Naive thymus-derived CD8-positive, alpha-beta T cell (primary cell): Measurements from ENCODE around the gene CATSPERD. TPM values are rescaled to one million over a fixed set of nuclear protein-coding genes. Genes with fewer than 3 reads are reported as not detected.

Experiments
- ATAC-seq, 2 donors: fragments of 150-1000 bp; cut with Tn5 transposase in 1 of 2; sonication (Bioruptor Pico), chemical (Tn5 transposase) in 1 of 2; 1 replicate in 1 of 2; 2 replicates in 1 of 2; pipeline ENCODE4 v1.10.0; 2021; ENCODE audit warnings: mild to moderate bottlenecking in 2 of 2, moderate library complexity in 2 of 2
- POLR2A ChIA-PET: fragments of 350-600 bp; sonication (Branson Sonifier 250); formaldehyde crosslinking; loops from one replicate; lab custom pipeline; 2021; ENCODE audit warnings: antibody characterized with exemption; lab: Charles Lee
- DNase-seq, 10 donors: peaks; one replicate each; pipeline versions ENCODE4 v3.0.0 to v3.0.0-alpha.2; 2020 to 2022
- H3K27ac Mint-ChIP-seq, 10 donors: one replicate each; pipeline ENCODE4 v1.8.0; 2020 to 2022; ENCODE audit warnings: mild to moderate bottlenecking in 10 of 10, mixed read lengths in 10 of 10, moderate library complexity in 4 of 10, inconsistent platforms in 1 of 10
- H3K27me3 Mint-ChIP-seq, 5 donors: one replicate each; pipeline ENCODE4 v1.8.0; 2021 to 2022; ENCODE audit warnings: mixed read lengths in 5 of 5
- H3K36me3 Mint-ChIP-seq, 3 donors: one replicate each; pipeline ENCODE4 v1.8.0; 2020 to 2022; ENCODE audit warnings: mixed read lengths in 3 of 3, mild to moderate bottlenecking in 2 of 3, inconsistent platforms in 1 of 3
- H3K4me1 Mint-ChIP-seq, 4 donors: one replicate each; pipeline ENCODE4 v1.8.0; 2021 to 2022; ENCODE audit warnings: mixed read lengths in 4 of 4
- H3K4me3 Mint-ChIP-seq, 10 donors: one replicate each; pipeline ENCODE4 v1.8.0; 2020 to 2022; ENCODE audit warnings: mild to moderate bottlenecking in 10 of 10, mixed read lengths in 10 of 10, moderate library complexity in 6 of 10, inconsistent platforms in 1 of 10
- H3K9me3 Mint-ChIP-seq, 9 donors: one replicate each; pipeline ENCODE4 v1.8.0; 2020 to 2022; ENCODE audit warnings: mixed read lengths in 9 of 9, mild to moderate bottlenecking in 3 of 9, inconsistent platforms in 1 of 9, moderate library complexity in 1 of 9
- polyA plus RNA-seq, 3 donors: library from polyadenylated mRNA; unstranded; fragments of 300-500 nt; fragmentation: Illumina TruSeq; gene quantifications; one replicate each; pipeline ENCODE4 v1.2.3, GENCODE V29; 2021
- total RNA-seq, 8 experiments: library from RNA in 2 of 8; stranded (reverse) in 2 of 8; gene quantifications; one replicate each; pipeline ENCODE4 v1.2.3 and lab custom pipeline; 2021 to 2026

Gene CATSPERD, protein sequence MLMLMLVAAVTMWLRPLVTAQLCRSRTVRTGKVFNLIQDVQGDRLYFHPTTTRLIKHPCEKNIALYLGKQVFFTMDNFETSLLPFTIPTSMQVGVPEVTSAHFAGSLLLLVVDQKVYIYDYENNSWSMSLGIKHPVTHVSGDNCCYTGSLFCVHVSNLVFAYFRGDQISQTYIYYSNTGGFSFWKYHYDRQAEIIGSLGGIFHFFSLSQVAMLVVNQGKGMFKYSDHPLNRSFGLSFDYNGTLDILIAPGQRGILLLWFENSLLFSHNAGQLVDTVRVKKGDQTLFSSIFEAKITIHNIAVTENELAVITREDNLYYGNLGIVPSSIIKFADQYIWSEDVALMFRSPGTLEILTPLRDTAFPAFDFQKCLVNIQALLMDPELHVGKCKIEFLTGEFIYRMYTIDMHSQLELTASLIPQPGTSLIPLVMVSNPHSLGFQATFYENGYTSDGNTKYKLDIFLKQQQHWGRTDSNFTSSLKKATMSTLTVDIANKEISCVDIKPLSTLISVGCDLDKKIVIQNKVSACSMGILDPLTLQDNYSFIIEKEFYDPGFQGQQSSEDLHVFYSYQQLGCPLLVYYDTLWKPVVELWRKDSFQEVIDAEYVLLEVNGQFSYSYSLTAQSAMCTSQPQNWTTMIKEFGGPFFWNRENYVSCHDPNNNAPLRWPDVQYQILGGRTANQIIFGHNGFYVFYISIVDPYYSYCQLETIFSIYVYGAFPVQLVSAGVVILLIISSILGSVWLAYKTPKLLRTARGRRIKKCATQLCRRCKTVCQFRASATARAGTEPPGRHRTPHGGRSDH
- total RNA-seq (not detected), polyA plus RNA-seq (not detected), total RNA-seq (lab: John Stamatoyannopoulos, UW) (0.07 to 0.98 (median 0.19) reads per million in 6 experiments)

DNA sequence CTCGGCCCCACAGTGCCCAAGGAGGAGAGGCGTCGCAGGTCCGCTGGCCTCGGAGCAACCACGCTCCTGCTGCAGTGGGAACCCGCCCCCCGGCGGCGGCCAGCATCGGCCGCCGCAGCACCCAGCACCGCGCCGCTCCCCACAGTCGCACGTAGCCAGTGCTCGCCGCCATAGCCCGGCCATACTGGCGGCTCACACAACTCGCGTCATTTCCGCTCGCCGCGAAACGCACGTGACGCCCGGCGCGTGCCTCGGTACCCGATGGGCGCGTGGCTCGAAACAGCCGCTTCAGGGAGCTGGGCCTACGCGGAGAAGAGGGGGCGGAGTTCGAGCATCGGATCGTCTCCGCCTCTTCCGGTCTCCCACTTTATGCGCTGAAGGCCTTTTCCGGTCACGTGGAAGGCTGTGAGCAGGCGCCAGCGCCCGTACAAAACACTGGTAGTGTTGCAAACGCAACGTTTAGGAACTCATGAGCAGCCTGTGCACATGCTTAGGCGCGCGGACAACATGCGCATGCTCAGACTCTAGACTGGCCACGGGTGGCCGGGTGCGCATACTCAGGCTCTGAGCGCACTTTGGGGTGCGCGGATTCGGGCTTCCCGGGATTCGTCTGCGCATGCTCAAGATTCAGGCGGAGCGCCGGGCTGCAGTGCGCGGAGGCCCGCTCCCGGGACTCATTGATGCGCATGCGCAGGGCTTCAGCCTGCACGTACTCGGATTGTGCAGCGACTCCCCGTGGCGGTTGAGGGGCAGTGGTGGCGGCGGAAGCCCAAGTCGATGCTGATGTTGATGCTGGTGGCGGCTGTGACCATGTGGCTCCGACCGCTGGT is at the start of gene CATSPERD, which contains the start of gene LONP1:
CATSPERD (plus strand) TSS at position 677 of the 830 bp plus-strand sequence; CDS start at position 778, 101 bp downstream.
LONP1 (minus strand) TSS at position 186 of the 830 bp plus-strand sequence; CDS start at position 172, 14 bp downstream.
- Mint-ChIP-seq H3K27me3 (peaks cover 0 to 4% (median 1%) of the 10 kb centered on the region in 5 donors), H3K27ac (peak within 1 kb of the TSS; percentile 94 to 98 (median 96)), H3K4me1 (peaks cover 8 to 35% (median 20%) of the 10 kb centered on the region in 4 donors), H3K4me3 (peak within 1 kb of the TSS; percentile 88 to 96 (median 90)), H3K36me3 (peaks cover 0 to 9% (median 4%) of the 10 kb centered on the region in 3 donors), H3K9me3 (no peaks in the 10 kb centered on the region)
- POLR2A ChIA-PET = interaction anchor here (0.6 to 5.4 kb wide), 16 partner anchors 8 to 995 kb away, joined by 3 to 68 read pairs (median 4); partner anchors contain the start of genes DUS3L, FEM1A, MICOS13 and RPL36
- DNase-seq = peak; percentile 96 to 99 (median 98)
- ATAC-seq = peak; percentile 84 to 90

DNA sequence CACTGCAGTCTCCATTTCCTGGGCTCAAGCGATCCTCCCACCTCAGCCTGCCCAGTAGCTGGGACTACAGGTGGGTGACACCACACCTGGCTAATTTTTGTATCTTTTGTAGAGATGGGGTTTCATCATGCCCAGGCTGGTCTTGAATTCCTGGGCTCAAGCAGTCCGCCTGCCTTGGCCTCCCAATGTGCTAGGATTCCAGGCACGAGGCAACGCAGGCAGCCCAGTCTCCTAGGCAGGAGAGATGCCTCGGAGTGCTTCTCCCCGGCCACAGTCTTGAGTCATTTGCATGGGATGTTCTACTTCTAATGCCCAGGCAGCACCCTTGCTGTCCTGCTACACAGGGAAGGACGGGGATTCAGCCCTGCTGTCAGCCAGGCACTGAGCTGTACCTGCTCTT is 48.8 kb upstream of the CATSPERD start:
- no peak overlapping the region for H3K4me3 Mint-ChIP-seq
- peaks cover 0 to 9% (median 3%) of the 10 kb centered on the region in 4 donors for H3K4me1 Mint-ChIP-seq
- ATAC-seq (no peak), DNase-seq (peak in 1 of 10 donors; percentile 53)
- H3K27ac Mint-ChIP-seq = peak overlapping the region in 3 of 10 donors; percentile 53 to 81 (median 64)
- H3K27me3 Mint-ChIP-seq = no peaks in the 10 kb centered on the region
- POLR2A ChIA-PET = interaction anchor here (0.7 kb wide), 1 partner anchor 15 kb away, joined by 3 read pairs; no protein-coding TSS in a partner anchor
- H3K9me3 Mint-ChIP-seq = peaks cover 0 to 2% (median 0%) of the 10 kb centered on the region in 9 donors
- H3K36me3 Mint-ChIP-seq = peaks cover 0 to 35% (median 5%) of the 10 kb centered on the region in 3 donors

DNA sequence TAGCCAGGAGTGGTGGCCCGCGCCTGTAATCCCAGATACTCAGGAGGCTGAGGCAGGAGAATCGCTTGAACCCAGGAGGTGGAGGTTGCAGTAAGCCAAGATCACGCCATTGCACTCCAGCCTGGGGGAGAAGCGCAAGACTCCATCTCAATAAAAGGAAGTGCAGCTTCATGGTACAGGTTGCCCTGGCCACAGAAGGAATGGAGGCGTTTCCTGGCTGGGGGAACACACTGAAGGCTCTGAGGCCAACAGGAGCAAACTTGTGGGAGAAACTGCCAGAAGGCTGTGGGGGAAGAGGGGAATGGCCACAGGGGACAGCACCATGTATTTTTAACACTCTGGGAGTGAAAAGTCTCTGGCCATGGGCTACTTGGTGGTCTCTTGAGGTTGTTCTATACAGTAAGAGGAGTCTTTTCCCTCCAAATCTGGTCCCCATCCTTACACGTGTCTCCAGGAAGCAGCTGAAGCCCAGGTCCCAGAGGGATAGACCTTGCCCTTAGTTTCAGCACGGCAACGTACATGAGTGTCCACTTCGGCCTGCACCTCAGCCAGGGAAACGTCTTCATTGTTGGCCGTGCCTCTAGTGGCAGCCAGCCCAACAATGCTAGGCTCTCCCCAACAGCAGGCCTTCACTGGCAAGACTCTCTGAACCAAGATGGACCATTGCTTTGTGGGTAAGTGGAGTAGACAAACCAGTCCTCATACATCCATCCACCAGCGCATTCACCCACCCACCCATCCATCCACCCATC is 47.6 kb upstream of the CATSPERD start:
- Mint-ChIP-seq H3K9me3 (no peaks in the 10 kb centered on the region), H3K4me3 (no peak overlapping the region), H3K36me3 (peaks cover 0 to 22% (median 0%) of the 10 kb centered on the region in 3 donors), H3K27ac (peak overlapping the region in 2 of 10 donors; percentile 53 to 75), H3K4me1 (peaks cover 0 to 7% (median 3%) of the 10 kb centered on the region in 4 donors), H3K27me3 (no peaks in the 10 kb centered on the region)
- no peak for ATAC-seq
- POLR2A ChIA-PET = interaction anchor here (0.6 kb wide), 1 partner anchor 1817 kb away, joined by 3 read pairs; no protein-coding TSS in a partner anchor
- peak in 1 of 10 donors; percentile 46 for DNase-seq

DNA sequence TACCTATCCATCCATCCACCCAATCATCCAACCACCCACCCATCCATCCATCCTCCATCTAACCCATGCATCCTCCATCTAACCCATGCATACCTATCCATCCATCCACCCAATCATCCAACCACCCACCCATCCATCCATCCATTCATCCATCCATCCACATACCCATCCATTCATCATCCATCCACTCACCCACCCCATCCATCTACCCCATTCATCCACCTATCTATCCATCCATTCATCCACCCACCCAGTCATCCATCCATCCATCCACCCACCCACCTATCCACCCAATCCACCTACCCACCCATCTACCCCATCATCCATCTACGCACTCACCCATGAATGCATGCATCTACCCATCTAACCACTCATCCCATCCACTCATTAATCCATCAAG is 46.7 kb upstream of the CATSPERD start:
- H3K27ac Mint-ChIP-seq = no peak overlapping the region
- POLR2A ChIA-PET = interaction anchor here (0.7 kb wide), 1 partner anchor 1615 kb away, joined by 6 read pairs; no protein-coding TSS in a partner anchor
- no peak overlapping the region for H3K4me3 Mint-ChIP-seq
- ATAC-seq = no peak
- peaks cover 0 to 15% (median 0%) of the 10 kb centered on the region in 3 donors for H3K36me3 Mint-ChIP-seq
- no peak for DNase-seq
- peaks cover 0 to 7% (median 3%) of the 10 kb centered on the region in 4 donors for H3K4me1 Mint-ChIP-seq
- no peaks in the 10 kb centered on the region for H3K27me3 Mint-ChIP-seq
- no peaks in the 10 kb centered on the region for H3K9me3 Mint-ChIP-seq

DNA sequence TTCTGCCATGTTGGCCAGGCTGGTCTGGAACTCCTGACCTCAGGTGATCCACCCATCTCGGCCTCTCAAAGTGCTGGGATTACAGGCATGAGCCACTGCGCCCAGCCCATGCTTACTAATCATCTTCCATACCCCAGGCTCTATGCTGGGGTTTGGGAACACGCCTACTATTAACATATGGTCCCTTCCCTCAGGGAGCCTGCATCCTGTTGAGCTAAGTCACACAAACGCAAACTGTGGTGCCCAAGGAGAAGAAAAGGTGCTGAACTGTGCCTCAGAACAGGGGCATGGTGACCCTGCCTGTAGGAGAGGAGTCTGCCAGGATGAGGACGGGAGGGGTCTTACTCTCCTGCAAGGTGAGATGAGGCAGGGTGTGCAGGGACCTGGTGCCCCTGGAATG is 45.7 kb upstream of the CATSPERD start:
- H3K36me3 Mint-ChIP-seq = peaks cover 0 to 6% (median 0%) of the 10 kb centered on the region in 3 donors
- no peak overlapping the region for H3K4me3 Mint-ChIP-seq
- ATAC-seq = no peak
- DNase-seq = no peak
- H3K4me1 Mint-ChIP-seq = peaks cover 6 to 17% (median 10%) of the 10 kb centered on the region in 4 donors
- no peaks in the 10 kb centered on the region for H3K27me3 Mint-ChIP-seq
- POLR2A ChIA-PET = interaction anchor here (0.5 to 1.1 kb wide), 3 partner anchors 52 to 1616 kb away, joined by 3 to 6 read pairs (median 3); partner anchors contain the start of genes SAFB and SAFB2
- peak overlapping the region in 1 of 10 donors; percentile 79 for H3K27ac Mint-ChIP-seq
- H3K9me3 Mint-ChIP-seq = no peaks in the 10 kb centered on the region

DNA sequence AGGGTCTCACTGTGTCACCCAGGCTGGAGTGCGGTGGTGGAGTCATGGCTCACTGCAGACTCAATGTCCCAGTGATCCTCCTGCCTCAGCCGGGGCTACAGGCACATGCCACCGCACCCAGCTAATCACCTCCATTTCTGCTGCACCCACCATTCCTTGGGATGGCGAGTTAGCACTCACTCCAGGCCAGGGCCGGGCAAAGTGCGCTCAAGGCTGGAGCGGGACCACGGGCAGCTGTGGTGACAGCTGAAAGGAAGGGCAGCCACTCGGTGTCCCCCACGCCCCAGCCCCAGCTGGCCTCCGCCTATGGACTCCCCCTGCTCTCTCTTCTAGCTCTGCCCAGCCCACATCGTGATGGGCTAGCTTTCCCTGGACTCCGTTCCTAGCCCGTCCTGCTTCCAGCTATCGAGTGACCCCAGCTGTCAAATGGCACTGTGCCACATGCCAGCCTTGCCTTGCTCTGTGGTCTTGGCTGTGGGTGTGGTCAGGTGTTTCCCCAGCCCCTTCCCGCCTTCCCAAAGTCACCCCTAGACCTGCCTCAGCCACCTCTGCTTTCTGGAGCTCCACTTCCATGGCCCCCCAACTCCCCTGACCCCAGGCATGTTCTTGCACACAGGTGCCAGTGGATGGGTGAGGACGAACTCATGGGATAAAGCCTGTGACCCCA is 44.2 kb upstream of the CATSPERD start:
- Mint-ChIP-seq H3K27ac (peak overlapping the region in 2 of 10 donors; percentile 33 to 90), H3K4me1 (peaks cover 12 to 26% (median 19%) of the 10 kb centered on the region in 4 donors), H3K36me3 (no peaks in the 10 kb centered on the region), H3K4me3 (peak overlapping the region in 1 of 10 donors; percentile 2), H3K9me3 (no peaks in the 10 kb centered on the region), H3K27me3 (peaks cover 0 to 3% (median 0%) of the 10 kb centered on the region in 5 donors)
- ATAC-seq = no peak
- POLR2A ChIA-PET = interaction anchor here (0.6 to 1.0 kb wide), 3 partner anchors 13 to 44 kb away, joined by 4 read pairs; partner anchors contain the start of genes CATSPERD, LONP1 and RPL36
- DNase-seq = no peak

DNA sequence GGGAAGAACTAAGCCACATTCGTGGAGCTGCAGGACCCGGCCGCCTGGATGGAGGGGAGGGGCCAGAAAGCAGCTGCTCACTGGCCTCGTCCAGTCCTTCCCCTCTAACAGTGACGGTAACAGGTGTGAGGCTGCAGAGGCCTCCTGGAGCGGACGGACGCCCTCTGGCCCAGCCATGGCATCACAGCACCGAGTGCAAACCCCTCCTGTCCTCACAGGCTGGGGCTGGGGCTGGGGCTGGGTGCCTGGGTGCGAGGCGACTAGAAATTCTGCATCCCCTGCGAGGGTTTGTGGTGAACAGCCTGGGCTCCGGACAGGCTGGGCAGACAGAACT is 43.7 kb upstream of the CATSPERD start:
- POLR2A ChIA-PET = interaction anchor here (0.6 to 1.0 kb wide), 3 partner anchors 13 to 44 kb away, joined by 4 read pairs; partner anchors contain the start of genes CATSPERD, LONP1 and RPL36
- DNase-seq (no peak), ATAC-seq (no peak)
- Mint-ChIP-seq H3K4me3 (no peak overlapping the region), H3K36me3 (no peaks in the 10 kb centered on the region), H3K9me3 (no peaks in the 10 kb centered on the region), H3K27me3 (peaks cover 0 to 3% (median 0%) of the 10 kb centered on the region in 5 donors), H3K4me1 (peaks cover 16 to 31% (median 24%) of the 10 kb centered on the region in 4 donors), H3K27ac (no peak overlapping the region)

DNA sequence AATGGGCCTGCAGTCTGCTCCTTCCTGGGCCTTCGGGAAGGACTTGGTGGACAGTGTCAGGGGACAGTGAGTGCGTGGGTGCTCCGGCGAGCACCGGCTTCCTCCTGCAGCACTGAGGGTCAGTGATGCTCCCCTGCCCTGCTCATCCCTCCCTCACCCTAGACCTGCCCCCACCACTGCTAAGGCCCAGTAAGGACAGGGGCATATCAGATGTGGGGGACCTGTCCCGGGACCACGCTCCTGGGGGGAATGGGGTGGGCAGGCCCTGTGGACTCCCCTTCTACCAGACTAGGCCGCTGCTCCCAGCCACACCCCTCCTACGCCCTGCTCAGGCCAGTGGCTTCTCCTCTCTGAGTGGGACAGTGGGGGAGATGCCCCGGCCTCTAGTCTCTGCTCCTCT is 43.3 kb upstream of the CATSPERD start:
- H3K36me3 Mint-ChIP-seq = no peaks in the 10 kb centered on the region
- DNase-seq = no peak
- POLR2A ChIA-PET = interaction anchor here (0.9 to 1.0 kb wide), 2 partner anchors 13 to 43 kb away, joined by 4 read pairs; partner anchors contain the start of genes CATSPERD, LONP1 and RPL36
- H3K4me3 Mint-ChIP-seq = no peak overlapping the region
- H3K27ac Mint-ChIP-seq = peak overlapping the region in 1 of 10 donors; percentile 37
- H3K9me3 Mint-ChIP-seq = no peaks in the 10 kb centered on the region
- ATAC-seq = no peak
- H3K4me1 Mint-ChIP-seq = peaks cover 16 to 35% (median 28%) of the 10 kb centered on the region in 4 donors
- peaks cover 0 to 3% (median 0%) of the 10 kb centered on the region in 5 donors for H3K27me3 Mint-ChIP-seq

DNA sequence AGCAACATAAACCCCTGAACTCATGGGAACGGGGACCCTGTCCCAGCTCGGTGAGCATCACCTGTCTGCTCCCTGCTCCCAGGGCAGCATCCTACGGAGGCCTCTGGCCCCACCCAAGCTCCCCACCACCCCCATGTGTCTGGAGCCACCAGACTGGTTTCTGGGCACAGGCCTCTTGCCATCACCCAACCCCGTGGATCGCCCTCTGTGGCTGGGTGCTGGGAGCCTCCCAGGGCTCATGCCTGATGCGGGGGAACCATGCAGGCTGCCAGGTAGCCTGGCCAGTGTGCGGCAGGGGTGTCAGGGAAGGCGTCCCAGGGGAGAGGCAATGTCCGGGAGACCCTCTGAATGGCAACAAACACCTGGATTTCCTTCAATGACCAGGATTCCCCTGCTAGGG is 42.9 kb upstream of the CATSPERD start:
- ATAC-seq (no peak), DNase-seq (no peak)
- Mint-ChIP-seq H3K9me3 (no peaks in the 10 kb centered on the region), H3K4me3 (peak overlapping the region in 1 of 10 donors; percentile 37), H3K4me1 (peaks cover 16 to 38% (median 30%) of the 10 kb centered on the region in 4 donors), H3K27ac (no peak overlapping the region), H3K27me3 (peaks cover 0 to 3% (median 0%) of the 10 kb centered on the region in 5 donors), H3K36me3 (no peaks in the 10 kb centered on the region)
- POLR2A ChIA-PET = interaction anchor here (1.0 kb wide), 1 partner anchor 43 kb away, joined by 4 read pairs; the partner anchor contains the start of genes CATSPERD and LONP1

DNA sequence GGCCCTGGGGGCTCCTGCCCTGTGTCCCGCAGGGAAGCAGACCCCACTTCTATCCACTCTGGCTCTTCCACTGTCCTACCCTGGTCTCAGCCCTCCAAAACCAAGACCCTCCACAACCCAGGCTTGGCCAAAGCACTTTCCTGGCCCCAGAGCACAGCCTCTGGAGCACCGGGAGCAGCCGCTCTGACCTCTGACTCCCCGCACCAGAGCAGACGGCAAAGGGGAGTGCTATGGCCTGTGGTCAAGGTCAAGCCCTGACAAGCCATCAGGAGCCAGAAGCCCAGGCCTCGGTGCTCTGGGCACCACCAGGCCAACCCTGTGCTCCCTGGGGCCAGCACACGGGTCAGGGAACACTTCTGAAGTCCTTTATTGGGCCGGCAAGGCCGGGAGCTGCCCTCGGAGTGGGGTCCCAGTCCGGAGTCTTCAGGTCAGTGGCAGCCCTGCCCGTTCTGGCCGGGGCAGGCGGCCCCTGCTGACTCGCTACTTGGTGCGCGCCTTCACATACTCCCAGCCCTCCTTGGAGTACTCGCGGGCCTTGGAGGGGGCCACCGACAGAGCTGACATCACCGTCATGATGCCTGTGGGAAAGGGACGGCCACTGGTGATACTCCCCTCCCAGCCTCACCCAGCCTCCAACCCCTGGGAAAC is 42.2 kb upstream of the CATSPERD start:
- no peaks in the 10 kb centered on the region for H3K9me3 Mint-ChIP-seq
- H3K4me3 Mint-ChIP-seq = peak overlapping the region in 2 of 10 donors; percentile 3 to 26

More for the DNA sequence above, 42.2 kb upstream of the CATSPERD start:
- no peak for ATAC-seq
- POLR2A ChIA-PET = interaction anchor here (0.5 kb wide), 2 partner anchors 21 to 81 kb away, joined by 3 to 4 read pairs; no protein-coding TSS in a partner anchor
- Mint-ChIP-seq H3K36me3 (no peaks in the 10 kb centered on the region), H3K27ac (no peak overlapping the region), H3K27me3 (peaks cover 0 to 3% (median 0%) of the 10 kb centered on the region in 5 donors), H3K4me1 (peaks cover 18 to 36% (median 29%) of the 10 kb centered on the region in 4 donors)
- no peak for DNase-seq
